ENCODE measurements around the gene OR6X1.

The OR6X1 gene

GRCh38 chr11:123704341-123704740 lies 50.0 kb downstream of the OR6X1 start:
- H3K4me3 ChIP-seq (ENCODE audit: low read depth, low read length) = no peak overlapping the region
- TF ChIP-seq CTCF (IDR thresholded peaks at IDR 0.05; ENCODE audit: low read depth, low read length) = no peak

Measured in WI38 (cell line).